NCI-H748 treated with DMSO at 0.1 percent for 48 hours (cell line): ENCODE data around the gene CBX1.
"Not testable (repeated sequence)": the region's sequence is repeated elsewhere in the genome, so short reads cannot be mapped to it uniquely, and the experiment has no call there.

Experiments
- DNase-seq: peaks from one replicate; lab custom pipeline; 2025; lab: John Stamatoyannopoulos, UW

CBX1 gene

DNA sequence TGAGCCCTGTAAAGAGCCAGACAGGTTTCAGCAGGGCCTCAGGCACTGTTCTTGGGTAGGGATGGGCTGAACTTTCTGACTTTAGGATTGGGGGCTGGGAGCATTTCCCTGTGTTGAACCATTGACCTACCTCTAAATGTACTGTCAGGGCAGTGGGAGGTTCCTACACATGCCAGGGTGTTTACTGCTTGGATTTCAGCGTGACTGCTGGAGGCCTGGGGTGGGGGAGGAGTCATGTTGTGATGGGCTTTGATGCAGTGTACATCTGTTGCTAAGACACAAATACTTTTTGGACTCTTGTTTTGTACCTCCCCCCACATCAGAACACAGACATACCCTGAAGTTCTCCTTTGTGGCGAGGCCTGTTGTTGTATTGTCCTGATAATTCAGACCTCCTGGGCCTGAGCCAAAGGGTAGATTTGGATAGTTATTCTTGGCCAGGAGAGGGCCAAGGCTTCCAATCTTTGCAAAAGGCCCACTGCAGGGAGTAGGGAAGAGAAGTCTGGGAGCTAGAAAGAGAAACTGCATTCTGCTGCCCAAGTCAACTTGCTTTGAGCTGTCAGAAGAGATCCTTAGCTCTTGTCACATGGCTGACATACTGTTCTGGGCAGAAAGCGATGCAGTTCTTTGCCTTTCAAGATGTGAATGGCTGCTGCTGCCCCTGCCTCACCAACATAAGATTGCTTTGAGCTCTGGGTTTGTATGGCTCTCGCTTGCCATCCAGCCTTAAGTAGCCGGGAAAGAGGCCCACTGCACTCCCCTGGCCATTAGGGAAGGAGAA is 49.4 kb downstream of the CBX1 start:
- DNase-seq = no peak

DNA sequence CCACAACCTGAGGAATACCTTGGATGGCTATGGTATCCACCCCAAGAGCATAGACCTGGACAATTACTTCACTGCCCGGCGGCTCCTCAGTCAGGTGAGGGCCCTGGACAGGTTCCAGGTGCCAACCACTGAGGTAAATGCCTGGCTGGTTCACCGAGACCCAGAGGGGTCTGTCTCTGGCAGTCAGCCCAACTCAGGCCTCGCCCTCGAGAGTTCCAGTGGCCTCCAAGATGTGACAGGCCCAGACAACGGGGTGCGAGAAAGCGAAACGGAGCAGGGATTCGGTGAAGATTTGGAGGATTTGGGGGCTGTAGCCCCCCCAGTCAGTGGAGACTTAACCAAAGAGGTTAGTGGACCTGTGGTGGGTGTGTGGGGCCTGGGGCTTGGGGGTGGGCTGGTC is 50.0 kb downstream of the CBX1 start:
- no peak for DNase-seq

DNA sequence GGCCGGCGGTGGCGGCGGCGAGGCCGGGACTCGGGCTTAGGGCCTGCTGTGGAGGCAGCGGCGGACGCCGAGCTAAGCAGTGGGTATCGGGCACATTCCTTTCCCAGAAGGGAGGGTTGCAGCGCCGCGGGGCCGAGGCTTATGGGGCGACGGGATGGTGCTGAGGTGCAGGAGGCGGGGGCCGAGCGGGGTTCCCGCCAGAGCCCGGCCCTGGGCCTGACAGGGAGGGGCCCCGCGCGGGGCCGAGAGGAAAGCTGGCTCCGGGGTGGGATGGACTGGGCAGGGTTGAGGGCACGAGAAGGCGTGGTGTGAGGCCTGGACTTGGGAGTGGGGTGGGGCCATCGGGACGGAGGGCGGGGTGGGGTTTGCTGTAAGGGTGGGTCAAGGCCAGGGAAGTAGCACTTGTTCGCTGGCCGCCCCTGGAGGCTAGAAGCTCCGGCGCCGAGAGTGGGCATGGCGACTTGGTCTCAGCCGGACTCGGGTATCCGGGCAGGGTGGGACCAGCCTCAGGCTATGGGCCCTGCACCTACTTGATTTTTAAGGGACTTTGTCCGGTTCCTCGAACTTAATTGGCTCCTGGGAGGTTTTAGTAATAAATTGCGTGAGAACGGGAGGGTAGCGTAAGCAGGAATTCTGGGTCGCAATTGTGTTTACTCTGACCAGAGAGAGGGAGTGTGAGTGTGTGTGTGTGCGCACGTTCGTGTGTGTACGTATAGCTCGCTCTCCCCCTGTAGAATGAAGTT is 52.7 kb downstream of the CBX1 start:
- peak; percentile 56 for DNase-seq

DNA sequence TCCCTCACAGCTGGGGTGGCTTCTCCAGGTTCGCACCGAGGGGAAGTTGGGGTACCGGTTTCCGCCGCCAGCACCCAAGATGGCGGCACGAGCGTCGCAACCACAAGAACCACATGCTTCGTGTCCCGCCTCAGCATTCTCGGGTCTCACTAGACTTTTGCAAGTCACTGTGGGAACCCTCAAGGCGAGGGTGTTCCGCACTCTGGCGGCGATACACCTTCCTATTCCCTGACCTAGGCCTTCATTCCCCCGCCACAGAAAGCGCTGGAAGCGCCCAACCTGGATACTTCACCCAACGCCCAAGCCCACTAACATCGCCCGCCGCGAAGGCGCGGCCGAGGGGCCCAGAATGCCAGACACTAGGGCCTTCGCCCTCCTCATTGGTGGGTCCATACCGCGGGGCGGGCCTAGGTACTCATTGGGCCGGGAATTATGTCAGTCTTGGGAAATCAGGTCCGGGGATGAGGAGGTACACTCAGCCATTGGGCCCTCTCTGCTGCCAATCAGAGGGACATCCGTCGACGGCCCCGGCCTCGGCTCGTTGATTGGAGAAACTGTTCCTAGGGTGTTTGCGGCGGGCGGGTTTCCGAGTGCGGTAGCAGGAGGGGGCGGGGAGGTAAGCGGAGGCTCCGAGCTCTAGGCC is 53.4 kb downstream of the CBX1 start, which contains the start of gene NFE2L1:
Gene NFE2L1, plus strand, starts transcription at position 619 of the 643 bp plus-strand sequence. CDS start 2,760 bp downstream, outside the sequence.
- peak; percentile 98 for DNase-seq

DNA sequence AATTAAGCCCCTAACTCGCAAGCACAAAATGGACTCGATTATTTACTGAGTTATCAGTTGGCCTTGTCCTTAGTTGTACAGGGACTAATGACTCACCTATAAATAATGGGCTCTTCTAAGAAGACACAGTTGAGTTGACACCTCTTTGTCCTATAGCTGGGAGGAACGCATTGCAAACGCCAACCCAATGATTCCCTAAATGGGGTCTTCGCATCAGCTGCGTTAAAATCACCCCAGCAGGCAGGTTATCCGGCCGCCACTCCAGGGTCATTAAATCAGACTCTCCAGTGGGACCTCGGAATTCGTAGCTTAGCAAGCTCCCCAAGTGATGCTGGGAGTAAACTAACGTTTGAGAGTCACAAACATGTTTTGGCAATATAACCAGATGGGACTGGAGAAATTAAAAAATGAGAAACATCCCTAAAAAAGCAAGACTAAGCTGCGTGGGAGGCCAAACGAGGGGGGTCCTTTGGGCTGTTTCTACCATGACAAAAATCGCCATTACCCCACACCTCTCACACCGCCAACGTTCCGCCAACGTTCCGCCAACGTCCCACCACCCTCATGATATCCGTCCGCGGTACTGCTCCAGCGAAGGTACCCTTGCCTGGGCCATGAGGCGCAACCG is 54.1 kb downstream of the CBX1 start:
- no peak for DNase-seq

DNA sequence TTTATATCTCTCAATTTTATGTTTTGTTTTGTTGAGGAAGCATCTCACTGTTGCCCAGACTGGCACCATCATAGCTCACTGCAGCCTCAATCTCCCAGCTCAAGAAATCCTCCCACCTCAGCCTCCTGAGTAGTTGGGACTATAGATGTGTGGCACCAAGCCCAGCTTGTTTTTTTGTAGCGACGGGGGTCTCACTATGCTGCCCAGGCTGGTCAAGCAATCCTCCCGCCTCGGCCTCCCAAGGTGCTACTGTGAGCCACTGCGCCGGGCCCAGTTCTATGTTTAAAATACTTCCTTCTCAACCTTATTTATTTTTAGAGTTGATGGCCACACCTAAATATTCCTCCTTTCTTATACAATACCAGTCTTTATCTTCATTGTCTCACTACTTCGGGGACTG is 55.0 kb downstream of the CBX1 start:
- no peak for DNase-seq

DNA sequence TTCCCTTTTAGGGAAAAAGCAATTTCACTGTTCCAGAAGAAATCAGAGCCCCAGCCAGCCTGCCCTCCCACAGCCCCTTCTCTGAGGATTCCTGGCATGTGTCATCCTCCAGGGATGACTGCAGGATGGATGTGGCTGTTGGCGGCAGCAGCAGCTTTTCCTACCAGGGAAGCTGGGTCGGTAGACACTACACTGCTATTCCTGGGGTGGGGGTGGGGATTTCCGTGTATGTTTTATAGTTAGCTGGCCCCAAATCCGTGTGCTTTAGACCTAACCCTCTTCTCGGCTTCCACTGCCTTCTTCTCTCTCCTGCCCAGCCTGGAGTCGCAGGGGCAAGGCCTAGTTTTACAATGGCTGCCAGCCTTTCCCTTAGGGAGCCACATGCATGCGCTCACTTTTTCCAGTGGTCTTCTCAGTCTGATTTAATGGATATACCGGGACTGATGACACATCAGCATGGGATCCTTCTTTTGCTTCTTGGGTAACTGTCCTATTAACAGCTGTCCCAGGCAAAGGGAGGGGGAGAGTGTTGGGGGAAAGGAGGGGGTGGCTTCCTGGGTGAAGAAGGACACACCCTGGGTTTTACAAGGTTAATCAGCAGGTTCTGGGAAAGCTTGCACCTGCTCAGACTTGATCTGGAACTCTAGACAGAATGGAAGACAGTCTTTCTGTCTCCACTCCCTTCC is 55.8 kb downstream of the CBX1 start:
- no peak for DNase-seq

DNA sequence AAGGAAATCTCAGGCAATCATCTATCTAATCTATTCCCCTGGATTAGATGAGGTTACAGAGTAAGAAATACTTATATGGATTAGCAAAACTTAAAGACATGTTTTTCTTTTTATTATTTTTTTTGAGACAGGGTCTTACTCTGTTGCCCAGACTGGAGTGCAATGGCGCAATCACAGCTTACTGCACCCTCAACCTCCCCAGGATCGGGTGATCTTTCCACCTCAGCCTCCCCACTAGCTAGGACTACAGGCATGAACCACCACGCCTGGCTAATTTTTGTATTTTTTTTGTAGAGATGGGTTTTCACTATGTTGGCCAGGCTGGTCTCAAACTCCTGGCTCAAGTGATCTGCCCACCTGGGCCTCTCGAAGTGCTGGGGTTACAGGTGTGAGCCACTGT is 56.4 kb downstream of the CBX1 start:
- DNase-seq = no peak

DNA sequence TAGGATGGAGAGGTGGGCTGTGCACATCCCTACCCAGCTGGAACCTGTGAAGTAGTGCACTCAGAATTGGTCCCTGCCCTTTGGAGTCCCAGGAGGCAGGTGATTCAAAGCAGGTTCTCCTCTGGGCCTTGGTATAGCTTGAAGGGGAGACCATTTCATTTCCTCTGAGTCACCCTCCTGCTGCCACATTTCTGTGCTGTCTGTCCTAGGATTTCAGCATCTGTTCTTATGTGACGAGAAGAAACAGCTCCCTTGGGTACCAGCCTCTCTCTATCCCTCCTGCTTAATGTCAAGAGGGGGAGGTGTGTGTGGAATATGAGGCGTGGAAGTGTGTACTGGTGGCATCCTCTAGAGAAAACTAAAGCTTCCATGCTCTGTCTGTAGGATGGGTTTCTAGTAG is 58.1 kb downstream of the CBX1 start:
- no peak for DNase-seq

DNA sequence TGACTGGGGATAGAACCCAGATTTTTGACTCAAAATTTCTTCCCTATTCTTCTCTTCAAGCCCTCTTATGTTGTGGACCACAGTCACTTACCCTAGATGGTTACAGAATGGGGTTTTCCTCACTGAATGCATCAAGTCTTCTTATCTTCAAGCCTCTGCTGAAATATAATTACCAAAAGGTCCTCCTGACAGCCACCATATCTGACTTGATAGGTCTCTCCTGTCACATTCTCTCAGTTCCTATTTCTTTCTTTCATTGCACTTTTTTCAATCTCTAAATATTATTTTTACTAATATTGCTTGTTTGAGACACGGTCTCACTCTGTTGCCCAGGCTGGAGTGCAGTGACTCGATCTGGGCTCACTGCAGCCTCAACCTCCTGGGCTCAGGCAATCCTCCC is 62.6 kb downstream of the CBX1 start:
- DNase-seq = no peak

DNA sequence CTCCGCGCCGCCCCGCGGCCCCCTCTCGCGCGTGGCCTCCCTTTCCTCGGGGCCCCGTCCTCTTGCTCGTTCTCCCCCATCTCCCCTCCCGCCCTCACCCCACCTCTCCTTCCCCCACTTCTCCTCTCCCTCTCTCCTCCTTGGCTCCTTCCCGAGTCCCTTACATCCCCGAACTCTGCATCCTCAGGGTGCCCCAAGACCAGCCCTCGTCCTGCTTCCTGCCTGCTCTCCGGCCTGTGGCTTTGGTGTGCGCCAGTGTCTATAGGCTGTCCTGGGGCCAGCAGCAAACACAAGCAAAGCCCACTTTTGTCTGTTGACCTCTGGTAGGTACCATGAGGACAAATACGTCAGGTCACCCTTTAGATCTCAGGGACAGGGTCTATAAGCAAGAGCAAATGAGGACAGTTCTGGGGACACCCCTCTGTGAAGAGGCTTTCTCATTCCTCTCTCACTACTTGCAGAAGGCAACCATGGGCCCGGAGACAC is 63.4 kb downstream of the CBX1 start:
- DNase-seq = no peak

DNA sequence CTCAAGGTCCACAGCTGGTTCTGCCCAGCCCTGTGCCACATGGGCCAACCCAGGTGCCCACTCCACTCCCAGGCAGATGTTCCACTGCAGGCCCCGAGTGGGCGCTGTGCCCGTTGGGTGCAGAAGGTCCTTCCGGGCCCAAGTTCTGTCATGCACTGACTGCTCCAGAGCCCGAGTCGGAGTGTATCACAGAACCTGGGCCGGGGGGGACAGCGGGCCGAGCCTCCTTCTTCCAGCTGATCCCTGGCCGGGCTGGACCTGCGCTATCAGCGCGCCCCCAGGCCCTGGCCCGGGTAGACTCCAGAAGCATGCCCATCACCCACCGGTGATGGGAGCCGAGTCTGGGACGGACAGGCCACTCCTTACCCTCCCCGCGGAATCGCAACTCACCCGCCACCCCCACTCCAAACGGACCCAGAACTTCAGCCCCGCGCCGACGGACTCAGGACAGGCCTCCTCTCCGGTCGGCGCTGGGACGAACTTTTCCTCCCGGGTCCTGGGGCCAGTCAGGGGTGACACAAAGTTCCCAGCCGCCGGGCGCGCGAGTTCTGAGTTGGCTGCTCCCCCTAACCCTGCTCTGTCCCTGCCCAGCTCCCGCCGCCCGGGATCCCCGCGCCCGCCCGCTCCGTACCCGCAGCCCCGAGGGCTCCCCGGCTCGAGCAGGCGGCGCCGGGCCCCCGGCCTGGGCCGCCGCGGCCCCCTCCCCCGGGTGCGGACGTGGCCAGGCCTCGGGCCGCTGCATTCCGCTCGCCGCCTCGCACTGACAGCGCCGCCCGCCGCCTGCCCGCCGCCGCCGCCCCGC is 64.0 kb downstream of the CBX1 start, which contains the start of gene COPZ2:
Gene COPZ2, minus strand, starts transcription at position 762 of the 802 bp plus-strand sequence. Its CDS starts 20 bp downstream, at position 742.
- no peak for DNase-seq

DNA sequence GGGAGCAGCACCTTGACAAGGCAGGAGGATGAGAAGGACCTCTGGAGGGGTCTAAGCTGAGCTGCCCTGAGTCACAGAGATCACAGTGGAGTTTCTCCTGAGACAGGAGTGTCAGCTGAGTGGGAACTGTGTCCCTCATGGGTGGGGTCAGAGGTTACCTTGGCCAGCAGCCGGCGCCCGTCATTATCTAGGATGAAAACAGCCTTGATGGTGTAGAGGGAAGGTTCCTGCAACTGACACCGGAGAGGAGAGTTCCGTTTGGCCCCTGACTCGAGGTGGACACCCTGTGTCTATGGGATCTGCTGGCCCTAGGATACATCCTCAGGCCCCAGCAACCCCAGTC is 64.6 kb downstream of the CBX1 start:
- no peak for DNase-seq

DNA sequence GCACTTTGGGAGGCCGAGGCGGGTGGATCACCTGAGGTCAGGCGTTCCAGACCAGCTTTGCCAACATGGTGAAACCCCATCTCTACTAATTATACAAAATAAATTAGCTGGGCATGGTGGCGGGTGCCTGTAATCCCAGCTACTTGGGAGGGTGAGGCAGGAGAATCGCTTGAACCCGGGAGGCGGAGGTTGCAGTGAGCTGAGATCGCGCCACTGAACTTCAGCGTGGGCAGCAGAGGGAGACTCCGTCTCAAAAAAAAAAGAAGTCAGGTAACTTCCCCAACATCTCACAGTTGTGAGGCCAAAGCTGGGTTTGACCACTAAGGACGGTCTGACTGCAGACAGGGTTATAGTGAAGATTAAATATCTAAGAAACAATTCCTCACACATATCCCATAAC is 66.5 kb downstream of the CBX1 start:
- DNase-seq = not testable (repeated sequence)

DNA sequence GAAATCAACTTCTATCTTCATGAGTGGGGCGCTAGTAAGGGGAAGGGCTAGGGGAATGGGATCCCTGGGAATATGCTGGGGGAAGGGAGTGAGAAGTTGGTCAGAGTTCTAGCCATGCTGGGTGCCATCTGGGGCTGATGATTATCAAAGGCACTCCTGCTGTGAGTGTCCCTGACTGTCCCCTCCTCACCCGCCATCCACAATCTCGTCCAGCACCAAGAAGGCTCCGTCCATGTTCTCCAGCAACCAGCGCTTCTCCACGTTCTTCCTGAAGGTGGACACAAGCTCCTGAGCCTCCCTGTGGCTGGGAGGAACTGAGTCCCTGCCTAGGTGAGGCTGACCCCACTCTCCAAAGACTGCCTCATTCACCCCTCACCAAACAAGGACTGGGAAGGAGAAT is 69.3 kb downstream of the CBX1 start:
- no peak for DNase-seq

DNA sequence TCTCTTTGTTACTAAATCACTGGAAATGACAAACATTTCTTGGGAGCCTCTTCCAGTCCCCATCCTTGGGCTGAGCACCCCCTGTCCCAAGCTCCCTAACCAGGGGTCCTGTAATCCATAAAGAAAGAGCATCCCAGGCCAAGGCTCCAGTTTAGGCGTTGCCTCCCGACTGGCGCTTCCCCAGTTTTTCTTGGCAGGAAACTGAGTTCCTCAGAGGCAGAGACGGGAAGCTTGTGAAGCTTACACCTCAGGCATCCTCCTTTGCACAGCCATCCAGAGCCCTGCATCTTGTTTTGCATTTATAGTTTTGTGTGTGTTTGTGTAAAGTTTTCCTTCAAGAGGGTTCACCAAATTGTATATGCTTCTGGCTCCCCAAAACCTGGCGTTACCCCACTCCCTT is 70.7 kb downstream of the CBX1 start:
- DNase-seq = no peak

DNA sequence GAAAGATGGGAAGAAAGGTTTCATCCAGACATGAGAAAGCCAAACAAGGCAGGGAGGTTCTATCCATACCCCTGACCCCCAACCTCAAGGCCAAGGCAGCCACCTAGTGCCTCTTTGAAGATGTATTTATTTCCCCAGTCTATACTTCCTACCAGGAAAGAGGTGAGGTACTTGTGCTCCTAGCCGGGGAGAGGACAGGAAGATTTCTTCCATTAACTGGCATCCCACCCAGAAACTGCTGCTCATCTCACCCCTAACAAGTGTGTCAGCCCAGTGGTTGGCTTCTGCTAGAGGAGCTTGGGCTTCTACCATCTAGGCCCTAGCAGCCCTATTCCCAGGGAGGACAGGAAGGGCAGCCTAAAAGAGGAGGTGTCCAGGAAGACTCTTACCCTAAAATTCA is 72.5 kb downstream of the CBX1 start:
- DNase-seq = no peak

DNA sequence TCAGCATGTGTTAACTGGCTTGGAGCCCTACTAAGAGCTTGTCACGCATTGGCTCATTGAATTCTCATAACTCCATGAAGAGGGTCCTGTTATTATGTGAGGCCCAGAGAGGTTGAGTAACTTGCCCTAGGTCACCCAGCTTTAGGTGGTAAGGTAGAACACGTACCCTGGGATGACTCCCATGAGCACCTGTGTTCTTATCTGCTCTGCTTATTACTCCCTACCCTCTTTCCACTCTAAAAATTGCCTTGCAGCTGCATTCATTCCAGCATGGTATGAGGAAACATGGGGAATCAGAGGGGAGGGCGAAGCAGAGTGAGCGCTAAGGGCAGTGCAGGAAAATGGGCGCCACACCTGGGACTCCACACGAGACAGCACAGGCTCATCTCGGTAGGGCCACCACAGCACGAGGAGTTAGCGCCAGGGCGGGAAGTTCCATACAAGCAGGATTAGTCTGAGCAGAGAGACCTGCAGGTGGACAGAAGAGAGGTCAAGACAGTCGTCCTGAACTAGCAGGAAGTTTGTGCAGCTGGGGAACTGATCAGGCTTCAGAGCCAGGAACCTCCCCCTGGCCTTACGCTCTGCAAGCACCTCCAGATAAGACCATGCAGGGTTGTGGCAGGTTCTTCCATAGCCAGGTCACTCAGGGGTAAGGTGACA is 73.8 kb downstream of the CBX1 start:
- no peak for DNase-seq

DNA sequence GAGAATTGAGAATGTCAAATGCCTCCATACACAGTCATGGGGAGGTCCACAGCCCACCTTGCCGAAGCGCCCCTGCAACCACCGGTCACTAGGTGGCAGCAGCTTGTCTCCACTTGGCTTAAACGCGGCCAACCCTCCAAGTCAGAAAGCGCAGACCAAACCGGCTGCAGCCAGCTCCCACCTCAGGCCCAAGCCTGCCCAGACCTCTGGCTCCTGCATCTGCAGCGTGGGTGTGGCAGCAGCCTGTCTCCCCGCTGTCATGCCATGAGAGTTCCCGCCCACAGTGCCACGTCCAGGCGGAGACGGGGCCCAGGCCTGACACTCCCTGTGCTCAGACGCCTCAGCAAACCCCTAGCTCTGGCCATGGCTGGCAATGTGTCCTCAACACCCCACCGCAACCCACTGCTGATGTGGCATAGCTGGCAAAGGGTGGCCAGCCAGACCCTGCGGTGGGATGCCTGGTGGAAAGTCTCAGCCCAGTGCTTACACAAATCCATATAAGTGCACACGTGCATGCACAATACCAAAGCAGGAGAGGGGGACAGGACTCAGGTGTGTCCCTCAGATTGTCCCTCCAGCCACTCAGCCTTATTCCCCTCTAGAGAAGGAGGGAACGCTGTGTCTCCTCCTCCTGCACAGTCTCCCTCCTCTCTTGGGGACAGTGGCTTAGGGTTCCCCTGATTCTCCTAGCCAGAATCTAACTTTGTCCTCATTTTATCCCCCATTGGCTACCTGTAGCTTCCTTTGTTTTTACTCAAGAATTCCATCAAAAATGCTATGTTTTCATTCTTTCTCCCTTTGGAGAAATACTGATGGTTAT is 74.6 kb downstream of the CBX1 start:
- peak; percentile 82 for DNase-seq
